H9 (cell line): ENCODE measurements around the gene ARHGAP15. TPM values are rescaled to one million over a fixed set of nuclear protein-coding genes. Genes with fewer than 3 reads are reported as not detected.

Experiments
- DNase-seq: peaks from one replicate; pipeline ENCODE4 v3.0.0-alpha.2; 2017
- H2AFZ ChIP-seq: one replicate; pipeline ENCODE4 v1.6.1; 2013; ENCODE audit warnings: mild to moderate bottlenecking, low read length, control low read depth, moderate library complexity
- H2AK5ac ChIP-seq: 2 replicates; pipeline ENCODE4 v1.6.1; 2013; ENCODE audit warnings: low read length, control low read depth, mixed read lengths; ENCODE audit not compliant: insufficient read length
- H2BK120ac ChIP-seq: one replicate; pipeline ENCODE4 v1.6.1; 2013; ENCODE audit warnings: low read depth, mild to moderate bottlenecking, low read length, control low read depth, inconsistent platforms; ENCODE audit not compliant: poor library complexity, severe bottlenecking
- H2BK12ac ChIP-seq: 2 replicates; pipeline ENCODE4 v1.6.1; 2013; ENCODE audit warnings: low read length, control low read depth, mixed read lengths, low read depth; ENCODE audit not compliant: insufficient read length
- H2BK15ac ChIP-seq: 2 replicates; pipeline ENCODE4 v1.6.1; 2013; ENCODE audit warnings: low read depth, low read length, control low read depth
- H2BK20ac ChIP-seq: one replicate; pipeline ENCODE4 v1.6.1; 2013; ENCODE audit warnings: low read depth, mild to moderate bottlenecking, low read length, control low read depth, inconsistent platforms; ENCODE audit not compliant: poor library complexity, severe bottlenecking
- H2BK5ac ChIP-seq: 2 replicates; pipeline ENCODE4 v1.6.1; 2013; ENCODE audit warnings: low read length, control low read depth, mixed read lengths; ENCODE audit not compliant: insufficient read length
- H3K14ac ChIP-seq: 2 replicates; pipeline ENCODE4 v1.6.1; 2013; ENCODE audit warnings: low read length, control low read depth; ENCODE audit not compliant: insufficient read depth
- H3K18ac ChIP-seq: 2 replicates; pipeline ENCODE4 v1.6.1; 2013; ENCODE audit warnings: low read depth, mild to moderate bottlenecking, mixed read lengths, low read length, control low read depth; ENCODE audit not compliant: insufficient read length
- H3K23ac ChIP-seq: 2 replicates; pipeline ENCODE4 v1.6.1; 2013; ENCODE audit warnings: low read length, control low read depth, mixed read lengths, low read depth; ENCODE audit not compliant: insufficient read length
- H3K23me2 ChIP-seq: 2 replicates; pipeline ENCODE4 v1.6.1; 2013; ENCODE audit warnings: low read depth, mild to moderate bottlenecking, mixed read lengths, low read length, control low read depth; ENCODE audit not compliant: insufficient read length, poor library complexity, severe bottlenecking
- H3K27ac ChIP-seq: 2 replicates; pipeline ENCODE4 v1.5.1; 2013; ENCODE audit warnings: low read length, control low read depth, mixed read lengths, low read depth; ENCODE audit not compliant: insufficient read length
- H3K27me3 ChIP-seq: 2 replicates; pipeline ENCODE4 v1.6.1; 2013; ENCODE audit warnings: low read length, control low read depth, inconsistent platforms; ENCODE audit not compliant: insufficient read depth
- H3K4ac ChIP-seq: 2 replicates; pipeline ENCODE4 v1.6.1; 2013; ENCODE audit warnings: low read depth, mild to moderate bottlenecking, control low read depth, inconsistent platforms, low read length, moderate library complexity
- H3K4me1 ChIP-seq: 2 replicates; pipeline ENCODE4 v1.6.1; 2013; ENCODE audit warnings: low read length, control low read depth, inconsistent platforms; ENCODE audit not compliant: insufficient read depth
- H3K4me2 ChIP-seq: 2 replicates; pipeline ENCODE4 v1.6.1; 2013; ENCODE audit warnings: low read length, control low read depth, mixed read lengths; ENCODE audit not compliant: insufficient read length, insufficient read depth
- H3K56ac ChIP-seq: 2 replicates; pipeline ENCODE4 v1.6.1; 2013; ENCODE audit warnings: low read depth, mild to moderate bottlenecking, mixed read lengths, low read length, control low read depth; ENCODE audit not compliant: insufficient read length
- H3K79me1 ChIP-seq: 2 replicates; pipeline ENCODE4 v1.6.1; 2013; ENCODE audit warnings: low read depth, mild to moderate bottlenecking, moderate library complexity, low read length, control low read depth, inconsistent platforms; ENCODE audit not compliant: insufficient read depth, poor library complexity, severe bottlenecking
- H3K79me2 ChIP-seq: 2 replicates; pipeline ENCODE4 v1.6.1; 2013; ENCODE audit warnings: low read length, control low read depth, inconsistent platforms; ENCODE audit not compliant: insufficient read depth
- H3K9ac ChIP-seq: 2 replicates; pipeline ENCODE4 v1.6.1; 2013; ENCODE audit warnings: low read length, control low read depth, mixed read lengths; ENCODE audit not compliant: insufficient read length; ENCODE audit errors: extremely low read depth
- H3K9me3 ChIP-seq: one replicate; pipeline ENCODE4 v1.6.1; 2013; ENCODE audit warnings: low read depth, low read length, inconsistent platforms; ENCODE audit not compliant: control insufficient read depth
- H3T11ph ChIP-seq: one replicate; pipeline ENCODE4 v1.6.1; 2013; ENCODE audit warnings: mild to moderate bottlenecking, low read length, control low read depth, inconsistent platforms
- H4K20me1 ChIP-seq: one replicate; pipeline ENCODE4 v1.6.1; 2013; ENCODE audit not compliant: control insufficient read depth, insufficient read length, insufficient read depth
- H4K5ac ChIP-seq: 2 replicates; pipeline ENCODE4 v1.6.1; 2013; ENCODE audit warnings: low read depth, mild to moderate bottlenecking, mixed read lengths, low read length, control low read depth; ENCODE audit not compliant: insufficient read length
- H4K8ac ChIP-seq: replicated peaks from 2 replicates; pipeline ENCODE4 v1.6.1; 2013; ENCODE audit warnings: low read length, control low read depth, mixed read lengths, low read depth; ENCODE audit not compliant: insufficient read length
- H4K91ac ChIP-seq: 2 replicates; pipeline ENCODE4 v1.6.1; 2013; ENCODE audit warnings: low read depth, mild to moderate bottlenecking, moderate library complexity, mixed read lengths, low read length, control low read depth; ENCODE audit not compliant: insufficient read length
- H3K27ac Mint-ChIP-seq, 3 experiments: 2 replicates in 2 of 3; 3 replicates in 1 of 3; pipeline ENCODE4 v1.8.0; 2020 to 2021; ENCODE audit warnings: mixed read lengths in 3 of 3, mild to moderate bottlenecking in 1 of 3, moderate library complexity in 1 of 3
- H3K27me3 Mint-ChIP-seq: 2 replicates; pipeline ENCODE4 v1.8.0; 2021; ENCODE audit warnings: low read depth, mild to moderate bottlenecking, moderate library complexity, mixed read lengths
- H3K36me3 Mint-ChIP-seq, 3 experiments: 2 replicates in 2 of 3; 3 replicates in 1 of 3; pipeline ENCODE4 v1.8.0; 2020 to 2021; ENCODE audit warnings: low read depth in 3 of 3, mixed read lengths in 3 of 3; ENCODE audit not compliant: insufficient read depth in 1 of 3
- H3K4me1 Mint-ChIP-seq, 2 experiments: 2 replicates each; pipeline ENCODE4 v1.8.0; 2020; ENCODE audit warnings: mixed read lengths in 2 of 2
- H3K4me3 Mint-ChIP-seq, 2 experiments: 2 replicates in 1 of 2; 3 replicates in 1 of 2; pipeline ENCODE4 v1.8.0; 2020 to 2021; ENCODE audit warnings: mild to moderate bottlenecking in 2 of 2, mixed read lengths in 2 of 2, moderate library complexity in 1 of 2
- H3K9me3 Mint-ChIP-seq, 2 experiments: 2 replicates in 1 of 2; 3 replicates in 1 of 2; pipeline ENCODE4 v1.8.0; 2020; ENCODE audit warnings: mild to moderate bottlenecking in 2 of 2, mixed read lengths in 2 of 2, moderate library complexity in 1 of 2
- CTCF ChIP-seq: fragments of 200-600 bp; sonication (generic); conservative IDR thresholded peaks from 3 replicates; pipeline ENCODE4 v1.8.0; 2021; ENCODE audit warnings: antibody characterized with exemption, mild to moderate bottlenecking
- WGBS: extraction: QIAGEN DNeasy Blood & Tissue Kit; methylation state at CpG from one replicate; pipeline ENCODE4 v1.1.7; 2013; ENCODE audit warnings: missing lambda C conversion rate, low lambda C conversion rate, mixed read lengths; ENCODE audit not compliant: insufficient read length; ENCODE audit errors: extremely low coverage; 5-methylcytosine and 5-hydroxymethylcytosine counted together
- total RNA-seq: library from RNA; stranded (reverse); gene quantifications from 2 replicates; pipeline ENCODE4 v1.2.1, GENCODE V29; 2021

The ARHGAP15 gene
- total RNA-seq, 1 experiment from 2014 or later = not detected

GRCh38 chr2:143231254-143231645, 102.0 kb downstream of the ARHGAP15 start:
- peaks cover 23 to 28% of the 10 kb centered on the region in 2 experiments for H3K4me1 Mint-ChIP-seq
- no peak overlapping the region for H3K27ac ChIP-seq
- peaks cover 2% of the 10 kb centered on the region; the same call in 1 of the 2 replicates for H3K27me3 Mint-ChIP-seq
- no peak overlapping the region for H2BK120ac ChIP-seq
- H2AK5ac ChIP-seq = no peak overlapping the region
- H3K14ac ChIP-seq = no peak overlapping the region
- no peak for TF ChIP-seq CTCF
- H2BK15ac ChIP-seq = no peak overlapping the region
- no peak for DNase-seq
- peaks cover 0 to 35% (median 3%) of the 10 kb centered on the region in 3 experiments; a peak in 3 of 7 replicates for H3K36me3 Mint-ChIP-seq
- peaks cover 9 to 10% of the 10 kb centered on the region in 2 experiments for H3K9me3 Mint-ChIP-seq
- no peak overlapping the region for H2BK12ac ChIP-seq
- no peak overlapping the region for H3T11ph ChIP-seq
- H3K4ac ChIP-seq = no peak overlapping the region
- H2BK20ac ChIP-seq = no peak overlapping the region
- no peak overlapping the region for H3K27ac Mint-ChIP-seq
- no peaks in the 10 kb centered on the region for H3K9me3 ChIP-seq
- no peaks in the 10 kb centered on the region for H3K79me1 ChIP-seq
- H3K56ac ChIP-seq = no peak overlapping the region
- no CpG with 5 or more reads among the region's 1 CpG for WGBS
- H2BK5ac ChIP-seq = no peak overlapping the region
- peaks cover 6% of the 10 kb centered on the region; the same call in 1 of the 2 replicates for H3K4me1 ChIP-seq
- no peaks in the 10 kb centered on the region for H3K27me3 ChIP-seq
- no peak overlapping the region for H3K4me3 Mint-ChIP-seq
- no peaks in the 10 kb centered on the region for H3K23me2 ChIP-seq
- H3K18ac ChIP-seq = no peak overlapping the region
- H3K23ac ChIP-seq = no peak overlapping the region
- H3K9ac ChIP-seq = no peak overlapping the region
- no peak overlapping the region for H3K4me2 ChIP-seq
- H4K91ac ChIP-seq = no peak overlapping the region
- no peak overlapping the region for H4K5ac ChIP-seq
- no peak overlapping the region for H2AFZ ChIP-seq
- H3K79me2 ChIP-seq = no peaks in the 10 kb centered on the region
- H4K8ac ChIP-seq = no peak overlapping the region
- H4K20me1 ChIP-seq = no peaks in the 10 kb centered on the region
